T-helper 2 cell treated with Interferon-gamma antibody and Interleukin-4, amounts not matched to agents 5 μg/mL and 100 μg/mL, for 36 hours (primary cell): ENCODE measurements around the gene IGFBP5.

Experiments used
- DNase-seq: peaks from one replicate; pipeline ENCODE4 v3.0.0; 2021; ENCODE audit warnings: low spot score
- H3K27ac Mint-ChIP-seq: one replicate; pipeline ENCODE4 v1.8.0; 2021; ENCODE audit warnings: mild to moderate bottlenecking, mixed read lengths
- H3K27me3 Mint-ChIP-seq: one replicate; pipeline ENCODE4 v1.8.0; 2021; ENCODE audit warnings: low read depth, mixed read lengths
- H3K36me3 Mint-ChIP-seq: one replicate; pipeline ENCODE4 v1.8.0; 2021; ENCODE audit warnings: low read depth, mixed read lengths
- H3K4me1 Mint-ChIP-seq: one replicate; pipeline ENCODE4 v1.8.0; 2021; ENCODE audit warnings: low read depth, mixed read lengths
- H3K4me3 Mint-ChIP-seq: one replicate; pipeline ENCODE4 v1.8.0; 2022; ENCODE audit warnings: mild to moderate bottlenecking, moderate library complexity, mixed read lengths
- H3K9me3 Mint-ChIP-seq: one replicate; pipeline ENCODE4 v1.8.0; 2021; ENCODE audit warnings: mixed read lengths

Gene IGFBP5

GRCh38 chr2:216645636-216645950, 49.8 kb downstream of the IGFBP5 start:
- no peak for DNase-seq
- no peaks in the 10 kb centered on the region for H3K27me3 Mint-ChIP-seq
- H3K4me3 Mint-ChIP-seq: no peak overlapping the region
- H3K36me3 Mint-ChIP-seq: peaks cover 10% of the 10 kb centered on the region
- peaks cover 7% of the 10 kb centered on the region for H3K4me1 Mint-ChIP-seq
- H3K27ac Mint-ChIP-seq: no peak overlapping the region
- H3K9me3 Mint-ChIP-seq: no peaks in the 10 kb centered on the region

DNA sequence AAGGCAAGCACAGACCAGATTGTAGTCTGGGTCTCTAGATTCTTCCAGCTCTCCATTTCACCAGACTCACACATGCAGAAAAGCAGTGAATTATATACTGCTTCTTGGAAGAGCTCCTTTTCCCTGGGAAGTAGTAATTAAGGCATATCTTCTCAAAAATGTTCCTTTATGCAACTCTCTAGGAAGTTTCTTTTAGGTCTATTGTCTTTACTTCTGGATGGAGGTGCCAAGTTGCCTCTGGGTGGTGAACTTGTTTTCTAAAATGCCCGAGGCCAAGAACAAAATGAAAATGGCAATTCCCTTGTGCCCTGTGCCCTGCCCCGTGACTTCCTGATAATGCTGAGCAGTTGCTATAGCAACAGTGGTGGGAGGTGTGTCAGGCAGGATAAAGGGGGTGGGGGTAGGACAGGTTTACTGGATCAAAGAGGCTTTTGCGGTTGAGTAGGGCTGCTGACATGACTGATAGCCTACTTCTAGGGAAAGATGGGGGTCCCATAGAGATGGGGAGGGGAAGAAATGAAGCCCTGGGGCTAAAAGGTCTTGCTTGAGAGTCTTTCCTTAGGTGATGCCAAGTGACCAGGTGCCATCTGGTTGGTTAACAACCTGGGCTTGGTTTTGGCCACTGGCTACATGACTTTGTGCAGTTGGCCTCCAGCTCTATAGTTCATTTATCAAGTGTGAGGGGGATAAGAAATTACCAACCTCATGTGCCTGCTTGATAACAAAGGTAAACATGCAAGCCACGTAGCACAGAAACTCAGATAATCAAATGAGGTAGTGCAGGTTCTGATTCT, 50.3 kb downstream of the IGFBP5 start:
- H3K4me3 Mint-ChIP-seq: no peak overlapping the region
- DNase-seq: no peak
- H3K27me3 Mint-ChIP-seq: peaks cover 2% of the 10 kb centered on the region
- peaks cover 10% of the 10 kb centered on the region for H3K36me3 Mint-ChIP-seq
- no peaks in the 10 kb centered on the region for H3K9me3 Mint-ChIP-seq
- H3K27ac Mint-ChIP-seq: no peak overlapping the region
- H3K4me1 Mint-ChIP-seq: peaks cover 7% of the 10 kb centered on the region

DNA sequence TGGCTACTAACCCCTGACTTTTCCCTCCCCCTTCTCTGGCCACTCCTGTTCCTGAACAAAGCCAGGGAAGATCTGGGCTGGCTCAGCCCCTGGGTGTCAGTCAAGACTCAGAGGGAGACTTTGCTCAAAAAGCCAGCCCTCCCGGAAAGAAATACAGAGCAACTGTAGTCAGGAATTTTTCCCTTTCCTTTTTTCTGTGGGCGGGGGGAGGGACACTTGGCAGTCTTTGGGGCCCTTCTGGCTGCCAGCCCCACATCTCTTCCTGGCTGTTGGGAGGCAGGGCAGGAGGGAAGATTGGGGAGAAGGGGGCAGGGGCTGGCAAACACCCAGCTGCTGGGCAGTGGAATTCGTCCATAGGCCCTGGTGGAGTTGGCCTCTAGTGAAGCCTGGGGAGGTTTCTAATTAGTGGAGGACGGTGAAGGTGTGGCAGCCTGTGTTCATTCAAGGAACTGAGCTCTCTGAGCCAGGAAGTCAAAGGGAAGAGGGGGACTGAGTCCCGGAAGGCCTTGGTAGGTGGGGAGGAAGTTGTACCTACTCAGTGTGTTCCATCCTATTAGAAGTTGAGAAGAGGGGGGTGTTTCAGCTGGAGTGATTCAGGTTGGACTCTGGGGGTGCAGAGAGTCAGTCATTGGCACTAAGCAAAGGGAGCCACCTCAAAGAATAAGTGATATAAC, 51.2 kb downstream of the IGFBP5 start:
- no peak for DNase-seq
- Mint-ChIP-seq H3K4me1 (peaks cover 7% of the 10 kb centered on the region), H3K9me3 (no peaks in the 10 kb centered on the region), H3K36me3 (peaks cover 10% of the 10 kb centered on the region), H3K27me3 (peaks cover 4% of the 10 kb centered on the region), H3K4me3 (no peak overlapping the region), H3K27ac (no peak overlapping the region)

DNA sequence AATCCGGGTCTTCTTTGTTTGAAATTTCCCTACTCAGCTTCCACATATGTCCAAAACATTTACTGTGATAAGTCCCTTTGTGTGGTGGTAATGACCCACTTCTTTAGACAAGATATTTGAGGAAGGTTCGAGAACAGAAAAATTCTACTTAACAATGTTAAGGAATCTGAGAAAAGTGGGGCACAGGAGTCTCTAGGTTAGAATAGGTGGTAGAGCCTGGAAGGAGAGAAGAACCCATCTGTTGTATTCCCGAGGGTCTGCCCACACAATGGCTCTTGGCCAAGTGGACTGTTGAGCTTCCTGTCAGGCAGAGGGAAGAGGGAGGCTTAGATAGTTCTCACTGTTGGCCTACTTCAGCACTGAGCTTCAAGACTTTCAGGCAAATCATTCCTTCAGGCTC, 57.9 kb downstream of the IGFBP5 start:
- DNase-seq: no peak
- Mint-ChIP-seq H3K4me3 (no peak overlapping the region), H3K27ac (no peak overlapping the region), H3K4me1 (peaks cover 25% of the 10 kb centered on the region), H3K27me3 (peaks cover 46% of the 10 kb centered on the region), H3K36me3 (peaks cover 7% of the 10 kb centered on the region), H3K9me3 (no peaks in the 10 kb centered on the region)

GRCh38 chr2:216636551-216637450, 58.5 kb downstream of the IGFBP5 start:
- Mint-ChIP-seq H3K4me1 (peaks cover 26% of the 10 kb centered on the region), H3K27me3 (peaks cover 52% of the 10 kb centered on the region), H3K9me3 (no peaks in the 10 kb centered on the region), H3K4me3 (peak overlapping the region; percentile 50), H3K36me3 (peaks cover 7% of the 10 kb centered on the region), H3K27ac (peak overlapping the region; percentile 0)
- no peak for DNase-seq

GRCh38 chr2:216635701-216636550, 59.4 kb downstream of the IGFBP5 start:
- H3K27me3 Mint-ChIP-seq: peaks cover 60% of the 10 kb centered on the region
- no peak for DNase-seq
- peak overlapping the region; percentile 0 for H3K27ac Mint-ChIP-seq
- peak overlapping the region; percentile 86 for H3K4me3 Mint-ChIP-seq
- no peaks in the 10 kb centered on the region for H3K9me3 Mint-ChIP-seq
- H3K4me1 Mint-ChIP-seq: peaks cover 26% of the 10 kb centered on the region
- H3K36me3 Mint-ChIP-seq: peaks cover 7% of the 10 kb centered on the region

GRCh38 chr2:216635171-216635570, 60.2 kb downstream of the IGFBP5 start:
- Mint-ChIP-seq H3K4me1 (peaks cover 26% of the 10 kb centered on the region), H3K27me3 (peaks cover 65% of the 10 kb centered on the region), H3K9me3 (no peaks in the 10 kb centered on the region), H3K4me3 (peak overlapping the region; percentile 86), H3K27ac (no peak overlapping the region), H3K36me3 (peaks cover 6% of the 10 kb centered on the region)
- no peak for DNase-seq

DNA sequence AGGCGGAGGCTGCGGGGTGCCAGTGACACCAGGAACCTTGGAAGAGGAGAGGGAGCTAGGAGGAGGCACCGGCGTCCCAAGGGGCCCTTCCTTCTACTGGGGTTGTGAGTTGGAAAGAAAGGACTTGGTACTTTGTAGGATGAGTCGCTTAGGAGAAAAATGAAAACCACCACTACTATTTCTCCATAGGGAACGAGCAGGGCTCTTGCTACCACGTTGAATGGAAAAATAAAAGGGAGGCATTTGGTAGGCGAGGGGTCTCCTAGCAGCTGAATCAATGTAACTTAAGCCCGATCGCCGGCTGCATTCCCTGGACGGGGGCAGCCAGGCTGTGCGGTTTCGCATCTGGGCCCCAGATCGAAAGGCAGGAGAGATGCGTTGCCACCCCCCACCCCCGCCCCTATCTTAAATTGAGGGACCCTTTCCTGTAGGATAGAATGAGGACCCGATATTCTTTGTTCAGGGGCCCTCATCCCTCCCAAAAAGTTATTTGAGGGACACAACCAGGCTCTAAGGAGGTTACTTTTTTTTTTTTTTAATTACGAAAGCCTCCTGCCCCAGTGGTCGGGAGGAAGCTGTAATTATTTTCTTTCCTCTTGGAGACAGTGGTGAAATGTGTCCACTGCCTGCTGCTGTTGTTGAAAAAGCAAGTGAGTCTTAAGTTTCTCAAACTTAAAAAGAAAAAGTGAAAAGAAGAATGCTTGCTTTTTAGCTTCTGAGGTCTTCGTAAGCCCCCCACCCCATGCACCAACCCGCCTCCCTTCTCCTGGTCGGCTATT, 60.8 kb downstream of the IGFBP5 start:
- Mint-ChIP-seq H3K27me3 (peaks cover 67% of the 10 kb centered on the region), H3K4me3 (peak overlapping the region; percentile 86), H3K4me1 (peaks cover 26% of the 10 kb centered on the region), H3K9me3 (no peaks in the 10 kb centered on the region), H3K36me3 (peaks cover 6% of the 10 kb centered on the region), H3K27ac (no peak overlapping the region)
- no peak for DNase-seq

DNA sequence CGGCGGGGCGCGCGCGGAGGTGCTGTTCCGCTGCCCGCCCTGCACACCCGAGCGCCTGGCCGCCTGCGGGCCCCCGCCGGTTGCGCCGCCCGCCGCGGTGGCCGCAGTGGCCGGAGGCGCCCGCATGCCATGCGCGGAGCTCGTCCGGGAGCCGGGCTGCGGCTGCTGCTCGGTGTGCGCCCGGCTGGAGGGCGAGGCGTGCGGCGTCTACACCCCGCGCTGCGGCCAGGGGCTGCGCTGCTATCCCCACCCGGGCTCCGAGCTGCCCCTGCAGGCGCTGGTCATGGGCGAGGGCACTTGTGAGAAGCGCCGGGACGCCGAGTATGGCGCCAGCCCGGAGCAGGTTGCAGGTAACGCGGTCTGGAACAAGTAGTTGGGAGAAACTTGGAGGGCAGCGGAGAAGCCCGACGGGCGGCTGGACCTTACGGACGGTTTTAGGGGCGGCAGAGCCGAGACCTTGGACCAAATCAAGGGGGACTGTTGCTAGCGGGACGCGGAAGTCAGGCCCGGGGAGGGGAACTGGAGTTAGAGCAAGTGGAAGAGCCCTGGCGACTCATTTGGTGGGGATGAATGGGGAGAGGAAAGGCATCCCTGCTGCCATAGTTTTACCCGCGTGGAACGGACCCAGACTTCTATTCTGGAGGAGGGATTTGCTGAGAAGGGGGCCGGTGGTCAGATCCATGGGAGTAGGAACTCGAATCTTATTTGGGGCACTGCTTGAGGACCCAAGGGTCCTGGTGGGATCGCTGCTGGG, 61.6 kb downstream of the IGFBP5 start:
- no peaks in the 10 kb centered on the region for H3K9me3 Mint-ChIP-seq
- DNase-seq: no peak
- H3K27ac Mint-ChIP-seq: no peak overlapping the region
- H3K27me3 Mint-ChIP-seq: peaks cover 72% of the 10 kb centered on the region
- H3K4me3 Mint-ChIP-seq: peak overlapping the region; percentile 84
- peaks cover 26% of the 10 kb centered on the region for H3K4me1 Mint-ChIP-seq
- H3K36me3 Mint-ChIP-seq: peaks cover 6% of the 10 kb centered on the region

DNA sequence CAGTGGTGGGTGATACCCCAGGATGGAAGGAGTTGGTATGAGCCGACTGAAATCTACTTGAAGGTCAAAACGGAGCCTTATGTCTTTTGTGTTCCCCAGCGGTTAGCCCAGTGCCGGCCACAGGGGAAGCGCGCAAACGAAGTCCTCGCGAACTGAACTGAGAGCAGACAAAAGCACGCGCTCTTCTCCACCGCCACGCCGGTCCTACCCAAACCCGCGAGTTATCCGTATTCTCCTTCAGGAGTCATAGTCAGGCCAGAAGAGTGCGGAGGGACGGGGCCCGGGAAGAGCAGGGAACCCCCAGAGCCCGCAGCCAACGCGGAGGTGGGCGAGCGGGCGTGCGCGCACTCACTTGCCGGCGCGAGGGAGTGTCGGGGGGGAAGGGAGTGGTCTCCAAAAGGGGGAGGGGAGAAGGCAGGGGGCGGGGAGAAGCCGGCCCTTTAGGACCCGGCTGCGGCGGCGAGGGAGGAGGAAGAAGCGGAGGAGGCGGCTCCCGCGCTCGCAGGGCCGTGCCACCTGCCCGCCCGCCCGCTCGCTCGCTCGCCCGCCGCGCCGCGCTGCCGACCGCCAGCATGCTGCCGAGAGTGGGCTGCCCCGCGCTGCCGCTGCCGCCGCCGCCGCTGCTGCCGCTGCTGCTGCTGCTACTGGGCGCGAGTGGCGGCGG, 62.3 kb downstream of the IGFBP5 start, which contains the start of gene IGFBP2:
Gene IGFBP2, plus strand, starts transcription at position 469 of the 664 bp plus-strand sequence. Its CDS starts 104 bp downstream, at position 573.
- peaks cover 76% of the 10 kb centered on the region for H3K27me3 Mint-ChIP-seq
- peak within 1 kb of the TSS; percentile 84 for H3K4me3 Mint-ChIP-seq
- H3K36me3 Mint-ChIP-seq: peaks cover 6% of the 10 kb centered on the region
- H3K27ac Mint-ChIP-seq: no peak within 1 kb of the TSS
- peak; percentile 37 for DNase-seq
- H3K4me1 Mint-ChIP-seq: peaks cover 26% of the 10 kb centered on the region
- H3K9me3 Mint-ChIP-seq: no peaks in the 10 kb centered on the region

- Mint-ChIP-seq H3K27ac (no peak overlapping the region), H3K4me1 (peaks cover 26% of the 10 kb centered on the region), H3K36me3 (peaks cover 6% of the 10 kb centered on the region), H3K27me3 (peaks cover 76% of the 10 kb centered on the region), H3K9me3 (no peaks in the 10 kb centered on the region), H3K4me3 (peak overlapping the region; percentile 81)
- DNase-seq: no peak
These were observed 62.9 kb downstream of the IGFBP5 start for GRCh38 chr2:216632346-216632951.
